Astrocyte (in vitro differentiated cells and primary cell): Measurements from ENCODE around the gene FUBP3. TPM values are rescaled to one million over a fixed set of nuclear protein-coding genes. Genes with fewer than 3 reads are reported as not detected.

Experiments used
- DNase-seq: peaks from one replicate; pipeline ENCODE4 v3.0.0-alpha.2; 2010; ENCODE audit warnings: low read depth
- FAIRE-seq: peaks from 2 replicates; lab custom pipeline; 2011; peaks lifted over from hg19 to GRCh38; lab: Jason Lieb, UNC
- H2AFZ ChIP-seq: 2 replicates; pipeline ENCODE4 v1.6.0; 2012; ENCODE audit warnings: low read depth, low read length, inconsistent platforms
- H3K27ac ChIP-seq: 2 replicates; pipeline ENCODE4 v1.5.1; 2011; ENCODE audit warnings: low read depth, low read length, inconsistent platforms
- H3K27me3 ChIP-seq: 2 replicates; pipeline ENCODE4 v1.6.0; 2011; ENCODE audit warnings: low read length, inconsistent platforms; ENCODE audit not compliant: insufficient read depth
- H3K36me3 ChIP-seq: 2 replicates; pipeline ENCODE4 v1.5.1; 2011; ENCODE audit warnings: low read length, inconsistent platforms; ENCODE audit not compliant: insufficient read depth
- H3K4me1 ChIP-seq: 2 replicates; pipeline ENCODE4 v1.5.1; 2011; ENCODE audit warnings: low read length, inconsistent platforms; ENCODE audit not compliant: insufficient read depth
- H3K4me2 ChIP-seq: 2 replicates; pipeline ENCODE4 v1.6.0; 2012; ENCODE audit warnings: low read length, inconsistent platforms
- H3K4me3 ChIP-seq: 2 replicates; pipeline ENCODE4 v1.5.1; 2011; ENCODE audit warnings: low read depth, mild to moderate bottlenecking, low read length, inconsistent platforms; ENCODE audit not compliant: insufficient read depth
- H3K79me2 ChIP-seq: 2 replicates; pipeline ENCODE4 v1.6.0; 2012; ENCODE audit warnings: mild to moderate bottlenecking, low read length, inconsistent platforms; ENCODE audit not compliant: insufficient read depth
- H3K9ac ChIP-seq: 2 replicates; pipeline ENCODE4 v1.6.0; 2012; ENCODE audit warnings: mild to moderate bottlenecking, low read length, inconsistent platforms
- H3K9me3 ChIP-seq: 2 replicates; pipeline ENCODE4 v1.5.1; 2012; ENCODE audit warnings: low read depth, mild to moderate bottlenecking, low read length, inconsistent platforms; ENCODE audit not compliant: insufficient read depth
- H4K20me1 ChIP-seq: 2 replicates; pipeline ENCODE4 v1.6.0; 2012; ENCODE audit warnings: low read length, inconsistent platforms; ENCODE audit not compliant: insufficient read depth
- H3K27ac Mint-ChIP-seq: one replicate; pipeline ENCODE4 v1.8.0; 2021; ENCODE audit warnings: mild to moderate bottlenecking, mixed read lengths; ENCODE audit not compliant: unreplicated experiment
- H3K27me3 Mint-ChIP-seq: one replicate; pipeline ENCODE4 v1.8.0; 2021; ENCODE audit warnings: low read depth, mixed read lengths; ENCODE audit not compliant: unreplicated experiment
- H3K36me3 Mint-ChIP-seq: one replicate; pipeline ENCODE4 v1.8.0; 2021; ENCODE audit warnings: low read depth, mixed read lengths; ENCODE audit not compliant: unreplicated experiment
- H3K4me1 Mint-ChIP-seq: one replicate; pipeline ENCODE4 v1.8.0; 2021; ENCODE audit warnings: low read depth, mixed read lengths; ENCODE audit not compliant: unreplicated experiment
- H3K4me3 Mint-ChIP-seq: one replicate; pipeline ENCODE4 v1.8.0; 2021; ENCODE audit warnings: mild to moderate bottlenecking, moderate library complexity, mixed read lengths; ENCODE audit not compliant: unreplicated experiment
- H3K9me3 Mint-ChIP-seq: one replicate; pipeline ENCODE4 v1.8.0; 2021; ENCODE audit warnings: mild to moderate bottlenecking, mixed read lengths; ENCODE audit not compliant: unreplicated experiment
- EZH2 ChIP-seq: IDR thresholded peaks from 2 replicates; pipeline ENCODE4 v1.6.1; 2012; ENCODE audit warnings: mild to moderate bottlenecking, low read length, inconsistent platforms; ENCODE audit not compliant: insufficient read depth
- total RNA-seq: library from RNA; stranded (reverse); gene quantifications from 2 replicates; pipeline ENCODE4 v1.2.1, GENCODE V29; 2021
- TF ChIP-seq, protein P1 (sequence below): IDR thresholded peaks from 2 replicates; pipeline ENCODE4 v1.5.1; 2011; ENCODE audit warnings: low read depth, mild to moderate bottlenecking, inconsistent platforms, low read length, moderate library complexity; ENCODE audit not compliant: insufficient read depth

FUBP3 gene
- total RNA-seq, 1 donor from 2014 or later, result 64.6 TPM

DNA sequence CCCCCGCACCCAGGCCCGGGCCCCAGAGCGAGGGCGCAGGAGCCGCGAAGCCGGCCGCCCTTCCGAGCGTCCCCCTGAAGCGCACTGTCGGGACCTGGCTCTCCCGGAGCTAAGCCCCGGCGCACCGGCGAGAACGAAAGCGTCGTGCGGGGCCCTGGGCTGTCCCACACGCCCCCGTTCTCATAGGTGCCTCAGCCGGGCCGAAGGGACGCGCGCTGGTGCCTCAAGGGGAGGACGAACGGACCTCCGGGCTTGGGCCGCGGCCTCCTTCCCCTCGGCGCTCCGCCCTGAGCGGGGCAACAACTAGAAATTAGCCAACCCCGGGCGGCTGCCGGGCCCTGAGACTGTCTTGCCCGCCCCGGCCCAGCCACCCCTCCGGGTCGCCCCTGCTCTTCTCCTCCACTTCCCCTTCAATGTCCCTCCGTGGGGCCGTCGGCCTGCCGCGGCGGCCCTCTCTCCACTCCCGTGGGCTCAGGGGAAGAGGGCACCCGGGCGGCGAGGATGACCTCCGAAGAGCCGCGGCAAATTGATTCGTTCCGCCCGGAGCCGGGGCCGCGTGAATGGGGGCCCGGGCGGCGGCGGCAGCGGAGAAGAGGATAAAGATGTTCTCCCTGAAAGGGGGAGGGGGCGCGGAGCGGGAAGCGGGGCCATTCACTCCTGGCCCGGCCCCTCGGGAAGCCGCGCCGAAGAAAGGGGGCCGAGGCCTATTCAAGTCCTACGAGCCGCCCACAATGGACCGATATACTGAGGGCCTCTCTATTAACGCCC lies 81.5 kb downstream of the FUBP3 start:
- Histone ChIP-seq H3K4me2 (peak overlapping the region; percentile 50), H3K27ac (no peak overlapping the region), H3K9ac (no peak overlapping the region), H4K20me1 (peaks cover 16% of the 10 kb centered on the region), H3K4me3 (no peak overlapping the region), H3K4me1 (no peaks in the 10 kb centered on the region), H3K79me2 (no peaks in the 10 kb centered on the region), H3K36me3 (no peaks in the 10 kb centered on the region), H3K27me3 (peaks cover 68% of the 10 kb centered on the region), H2AFZ (peak overlapping the region; percentile 26), H3K9me3 (peaks cover 5% of the 10 kb centered on the region)
- Mint-ChIP-seq H3K9me3 (peaks cover 11% of the 10 kb centered on the region), H3K27me3 (peaks cover 60% of the 10 kb centered on the region), H3K4me3 (no peak overlapping the region), H3K36me3 (no peaks in the 10 kb centered on the region), H3K27ac (no peak overlapping the region), H3K4me1 (no peaks in the 10 kb centered on the region)
- peak; percentile 96 for TF ChIP-seq EZH2
- TF ChIP-seq, protein P1, sequence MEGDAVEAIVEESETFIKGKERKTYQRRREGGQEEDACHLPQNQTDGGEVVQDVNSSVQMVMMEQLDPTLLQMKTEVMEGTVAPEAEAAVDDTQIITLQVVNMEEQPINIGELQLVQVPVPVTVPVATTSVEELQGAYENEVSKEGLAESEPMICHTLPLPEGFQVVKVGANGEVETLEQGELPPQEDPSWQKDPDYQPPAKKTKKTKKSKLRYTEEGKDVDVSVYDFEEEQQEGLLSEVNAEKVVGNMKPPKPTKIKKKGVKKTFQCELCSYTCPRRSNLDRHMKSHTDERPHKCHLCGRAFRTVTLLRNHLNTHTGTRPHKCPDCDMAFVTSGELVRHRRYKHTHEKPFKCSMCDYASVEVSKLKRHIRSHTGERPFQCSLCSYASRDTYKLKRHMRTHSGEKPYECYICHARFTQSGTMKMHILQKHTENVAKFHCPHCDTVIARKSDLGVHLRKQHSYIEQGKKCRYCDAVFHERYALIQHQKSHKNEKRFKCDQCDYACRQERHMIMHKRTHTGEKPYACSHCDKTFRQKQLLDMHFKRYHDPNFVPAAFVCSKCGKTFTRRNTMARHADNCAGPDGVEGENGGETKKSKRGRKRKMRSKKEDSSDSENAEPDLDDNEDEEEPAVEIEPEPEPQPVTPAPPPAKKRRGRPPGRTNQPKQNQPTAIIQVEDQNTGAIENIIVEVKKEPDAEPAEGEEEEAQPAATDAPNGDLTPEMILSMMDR, result no peak
- no peak for DNase-seq
- no peak for FAIRE-seq

DNA sequence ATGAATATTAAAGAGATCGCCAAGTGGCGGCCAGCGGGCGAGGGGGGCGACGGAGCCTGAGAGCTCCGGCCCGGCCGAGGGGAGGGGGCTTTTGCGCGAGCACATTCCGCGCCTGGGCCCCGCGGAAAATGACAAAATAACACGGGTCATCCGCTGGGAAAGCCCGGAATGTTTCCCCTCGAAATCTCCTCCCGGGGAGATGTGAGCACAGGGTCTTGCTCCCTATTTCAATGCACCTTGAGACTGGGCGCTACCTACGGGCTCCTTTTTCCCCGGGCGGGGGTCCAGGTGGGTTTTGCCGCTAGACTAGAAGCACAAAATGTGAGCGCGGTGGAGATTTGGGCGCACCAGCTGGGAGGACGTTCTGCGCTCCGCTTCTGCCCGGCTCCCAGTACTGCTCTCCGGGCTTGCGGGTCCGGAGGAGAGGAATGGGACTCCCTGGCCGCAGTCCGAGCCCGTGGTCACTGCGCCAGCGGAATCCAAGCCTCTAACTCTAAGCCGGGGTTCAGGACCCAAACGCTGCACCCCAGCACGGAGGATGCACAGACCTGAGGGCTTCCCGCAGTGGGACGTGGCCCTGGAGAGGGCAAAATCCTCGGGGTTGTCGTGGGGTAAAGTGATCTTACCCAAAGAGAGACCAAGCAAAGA lies 82.2 kb downstream of the FUBP3 start:
- H3K9ac ChIP-seq, result no peak overlapping the region
- no peak overlapping the region for H3K4me3 Mint-ChIP-seq
- peaks cover 72% of the 10 kb centered on the region for H3K27me3 ChIP-seq
- peaks cover 57% of the 10 kb centered on the region for H3K27me3 Mint-ChIP-seq
- H3K4me2 ChIP-seq, result no peak overlapping the region
- DNase-seq (no peak), FAIRE-seq (no peak)
- no peak overlapping the region for H2AFZ ChIP-seq
- TF ChIP-seq, protein P1, result no peak
- TF ChIP-seq EZH2, result peak; percentile 45
- H3K79me2 ChIP-seq, result no peaks in the 10 kb centered on the region
- H3K27ac ChIP-seq, result no peak overlapping the region
- no peak overlapping the region for H3K4me3 ChIP-seq
- no peak overlapping the region for H3K27ac Mint-ChIP-seq
- no peaks in the 10 kb centered on the region for H3K4me1 Mint-ChIP-seq
- no peaks in the 10 kb centered on the region for H3K36me3 ChIP-seq
- H3K9me3 ChIP-seq, result peaks cover 5% of the 10 kb centered on the region
- peaks cover 11% of the 10 kb centered on the region for H3K9me3 Mint-ChIP-seq
- H4K20me1 ChIP-seq, result peaks cover 22% of the 10 kb centered on the region
- H3K36me3 Mint-ChIP-seq, result no peaks in the 10 kb centered on the region
- H3K4me1 ChIP-seq, result no peaks in the 10 kb centered on the region
